Measurements from ENCODE around the gene TRHDE.

The TRHDE gene

GRCh38 chr12:72522411-72522810 lies 250.2 kb downstream of the TRHDE start:
- DNase-seq: no peak

GRCh38 chr12:72523754-72524153 lies 251.6 kb downstream of the TRHDE start:
- DNase-seq: no peak

GRCh38 chr12:72535212-72535990 lies 263.2 kb downstream of the TRHDE start:
- no peak for DNase-seq

- no peak for DNase-seq
These were observed 268.6 kb downstream of the TRHDE start for GRCh38 chr12:72540811-72541210.

- DNase-seq: no peak
These were observed 271.8 kb downstream of the TRHDE start for GRCh38 chr12:72543777-72544467.

GRCh38 chr12:72546106-72546505 lies 273.9 kb downstream of the TRHDE start:
- no peak for DNase-seq

- DNase-seq: no peak
These were observed 275.4 kb downstream of the TRHDE start for GRCh38 chr12:72547573-72547972.

GRCh38 chr12:72549184-72549583 lies 277.0 kb downstream of the TRHDE start:
- no peak for DNase-seq

- DNase-seq: no peak
These were observed 288.0 kb downstream of the TRHDE start for GRCh38 chr12:72560003-72560769.

- DNase-seq: no peak
These were observed 298.4 kb downstream of the TRHDE start for GRCh38 chr12:72570601-72571000.

- no peak for DNase-seq
These were observed 302.0 kb downstream of the TRHDE start for GRCh38 chr12:72574138-72574537.

- DNase-seq: no peak
These were observed 306.2 kb downstream of the TRHDE start for GRCh38 chr12:72578327-72578726.

- no peak for DNase-seq
These were observed 314.3 kb downstream of the TRHDE start for GRCh38 chr12:72586456-72586855.

- no peak for DNase-seq
These were observed 330.4 kb downstream of the TRHDE start for GRCh38 chr12:72602581-72602980.

GRCh38 chr12:72605975-72606374 lies 333.8 kb downstream of the TRHDE start:
- DNase-seq: no peak

GRCh38 chr12:72610342-72610741 lies 338.2 kb downstream of the TRHDE start:
- no peak for DNase-seq

- DNase-seq: no peak
These were observed 338.7 kb downstream of the TRHDE start for GRCh38 chr12:72610854-72611358.

- no peak for DNase-seq
These were observed 340.0 kb downstream of the TRHDE start for GRCh38 chr12:72612171-72612570.

GRCh38 chr12:72618764-72619163 lies 346.6 kb downstream of the TRHDE start:
- no peak for DNase-seq

GRCh38 chr12:72622556-72622955 lies 350.4 kb downstream of the TRHDE start:
- no peak for DNase-seq

GRCh38 chr12:72631926-72632685 lies 359.9 kb downstream of the TRHDE start:
- DNase-seq: no peak

GRCh38 chr12:72642706-72643105 lies 370.5 kb downstream of the TRHDE start:
- DNase-seq: no peak

- DNase-seq: no peak
These were observed 375.0 kb downstream of the TRHDE start for GRCh38 chr12:72647139-72647538.

Measured in NCI-H1048 (cell line).